Measurements from ENCODE around the gene DCST1.

- TF ChIP-seq CTCF (IDR thresholded peaks at IDR 0.05) (no peak), POLR2A (IDR thresholded peaks at IDR 0.05) (no peak)
Observed at GRCh38 chr1:154987326-154987725, 46.3 kb upstream of the DCST1 start.

Measured in body of pancreas (tissue), 4 donors.